Suprapubic skin (tissue), 4 donors: ENCODE results near the gene SDHB.

Source experiments
- EP300 ChIP-seq: sonication (generic); formaldehyde crosslinking; IDR thresholded peaks from one replicate; pipeline ENCODE4 v1.6.1; 2017; ENCODE audit warnings: antibody characterized with exemption
- POLR2A ChIP-seq, 2 donors: fragments of 450-650 bp; IDR thresholded peaks; one replicate each; pipeline ENCODE4 v1.6.1; 2017; ENCODE audit warnings: antibody characterized with exemption in 2 of 2, mild to moderate bottlenecking in 2 of 2, moderate library complexity in 2 of 2
- POLR2AphosphoS5 ChIP-seq, 3 donors: sonication (generic); formaldehyde crosslinking; IDR thresholded peaks; one replicate each; pipeline ENCODE4 v1.6.1; 2017; ENCODE audit warnings: antibody characterized with exemption in 3 of 3
- TF ChIP-seq, protein P1 (sequence below), 2 donors: fragments of 200-600 bp in 1 of 2; fragments of 450-650 bp in 1 of 2; sonication (generic) in 1 of 2; IDR thresholded peaks; one replicate each; pipeline ENCODE4 v1.5.1; 2016 to 2019; ENCODE audit warnings: antibody characterized with exemption in 2 of 2, mild to moderate bottlenecking in 1 of 2, moderate library complexity in 1 of 2

DNA sequence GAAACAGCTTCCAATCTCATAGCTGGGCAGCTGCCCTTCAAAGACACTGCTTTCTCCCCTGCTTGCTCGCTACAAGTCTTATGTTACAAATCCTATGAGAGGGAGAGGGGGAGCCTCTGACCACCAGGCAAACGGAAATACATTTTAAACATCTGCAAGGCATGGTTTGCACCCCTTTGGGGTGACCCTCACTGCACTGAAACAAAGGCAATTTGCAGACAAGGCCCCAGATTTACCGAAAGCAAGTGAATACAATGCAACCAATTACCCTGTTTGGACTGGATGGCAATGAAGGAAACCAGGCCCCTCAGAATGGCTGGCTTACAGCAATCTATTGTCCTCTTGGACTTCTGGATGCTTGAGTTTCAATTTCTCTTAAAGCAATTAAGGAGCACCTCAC is 30.3 kb downstream of the SDHB start:
- no peak for TF ChIP-seq POLR2AphosphoS5 (IDR thresholded peaks at IDR 0.05)
- TF ChIP-seq, protein P1, sequence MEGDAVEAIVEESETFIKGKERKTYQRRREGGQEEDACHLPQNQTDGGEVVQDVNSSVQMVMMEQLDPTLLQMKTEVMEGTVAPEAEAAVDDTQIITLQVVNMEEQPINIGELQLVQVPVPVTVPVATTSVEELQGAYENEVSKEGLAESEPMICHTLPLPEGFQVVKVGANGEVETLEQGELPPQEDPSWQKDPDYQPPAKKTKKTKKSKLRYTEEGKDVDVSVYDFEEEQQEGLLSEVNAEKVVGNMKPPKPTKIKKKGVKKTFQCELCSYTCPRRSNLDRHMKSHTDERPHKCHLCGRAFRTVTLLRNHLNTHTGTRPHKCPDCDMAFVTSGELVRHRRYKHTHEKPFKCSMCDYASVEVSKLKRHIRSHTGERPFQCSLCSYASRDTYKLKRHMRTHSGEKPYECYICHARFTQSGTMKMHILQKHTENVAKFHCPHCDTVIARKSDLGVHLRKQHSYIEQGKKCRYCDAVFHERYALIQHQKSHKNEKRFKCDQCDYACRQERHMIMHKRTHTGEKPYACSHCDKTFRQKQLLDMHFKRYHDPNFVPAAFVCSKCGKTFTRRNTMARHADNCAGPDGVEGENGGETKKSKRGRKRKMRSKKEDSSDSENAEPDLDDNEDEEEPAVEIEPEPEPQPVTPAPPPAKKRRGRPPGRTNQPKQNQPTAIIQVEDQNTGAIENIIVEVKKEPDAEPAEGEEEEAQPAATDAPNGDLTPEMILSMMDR (IDR thresholded peaks at IDR 0.05): no peak
- TF ChIP-seq EP300: no peak
- TF ChIP-seq POLR2A (IDR thresholded peaks at IDR 0.05): no peak
